ENCODE measurements around the gene PHOSPHO2. TPM values are rescaled to one million over a fixed set of nuclear protein-coding genes. Genes with fewer than 3 reads are reported as not detected.

The PHOSPHO2 gene, protein sequence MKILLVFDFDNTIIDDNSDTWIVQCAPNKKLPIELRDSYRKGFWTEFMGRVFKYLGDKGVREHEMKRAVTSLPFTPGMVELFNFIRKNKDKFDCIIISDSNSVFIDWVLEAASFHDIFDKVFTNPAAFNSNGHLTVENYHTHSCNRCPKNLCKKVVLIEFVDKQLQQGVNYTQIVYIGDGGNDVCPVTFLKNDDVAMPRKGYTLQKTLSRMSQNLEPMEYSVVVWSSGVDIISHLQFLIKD
- total RNA-seq = 2.2 and 3.6 TPM in 2 replicates

DNA sequence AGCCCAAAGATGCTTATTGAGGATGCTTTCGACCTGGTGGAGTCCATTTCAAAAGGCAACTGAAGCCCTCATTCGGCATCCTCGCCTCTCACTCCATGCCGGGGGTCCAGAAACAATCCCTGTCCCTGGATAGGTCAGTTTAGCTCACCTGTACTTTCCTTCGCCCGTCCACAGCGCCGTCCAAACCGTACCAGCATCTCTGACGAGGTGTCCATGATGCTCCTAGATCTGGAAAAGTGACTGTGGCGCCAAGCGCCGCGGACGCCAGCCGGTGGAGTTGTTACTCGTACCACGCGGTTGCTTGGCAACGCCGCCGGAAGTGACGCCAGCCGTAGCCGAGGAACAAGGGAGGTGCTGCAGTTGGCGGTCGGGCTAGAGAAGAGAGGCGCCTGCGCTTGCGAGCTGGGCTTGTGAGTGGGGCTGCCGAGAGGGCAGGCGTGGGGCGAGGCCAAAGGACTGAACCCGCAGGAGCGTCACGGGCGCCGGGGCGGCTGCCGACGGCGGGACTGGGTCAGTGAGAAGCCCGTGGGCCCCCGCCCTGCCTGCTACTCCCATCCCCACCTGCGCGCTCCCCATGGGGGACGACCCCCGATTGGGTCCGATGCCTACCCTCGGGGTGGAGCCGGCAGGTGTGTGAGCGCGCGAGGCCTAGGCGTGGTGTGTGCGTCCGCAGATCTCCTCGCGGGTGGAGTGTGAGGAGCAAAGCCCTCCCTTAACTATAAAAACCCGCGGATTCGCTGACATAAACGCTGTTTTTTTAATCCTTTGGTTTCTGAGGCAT lies at the start of gene PHOSPHO2, which contains the start of gene CFAP210:
Gene PHOSPHO2 (plus strand): TSS at position 357 of the 781 bp plus-strand sequence. CDS start 6,503 bp downstream, outside the sequence.
Gene CFAP210 (minus strand): TSS at position 293 of the 781 bp plus-strand sequence. CDS start 78 bp downstream, at position 215.

Small RNA genes lying within 50 kb of the gene (small RNA-seq; reads per million reads assigned to genes)
- not detected for gene RF00432

Other genes with a start within 250 kb of the PHOSPHO2 start
- gene BBS5, start 215.0 kb upstream of the PHOSPHO2 start, total RNA-seq = 2.6 and 3.8 TPM in 2 replicates
- gene KLHL41, start 184.8 kb upstream of the PHOSPHO2 start, total RNA-seq = 0.19 TPM in 1 of 2 replicates, not detected in the other
- gene FASTKD1, start 120.6 kb upstream of the PHOSPHO2 start, total RNA-seq = 15.7 and 15.9 TPM in 2 replicates
- 17.3 and 28.4 TPM in 2 replicates for gene PPIG, start 110.1 kb upstream of the PHOSPHO2 start, total RNA-seq
- not detected in 2 replicates for gene CFAP210, start 64 bp upstream of the PHOSPHO2 start, total RNA-seq
- 7.3 and 7.8 TPM in 2 replicates for gene KLHL23, start 39.4 kb downstream of the PHOSPHO2 start, total RNA-seq
- gene SSB, start 104.4 kb downstream of the PHOSPHO2 start, total RNA-seq = 72.8 and 98.4 TPM in 2 replicates
- gene METTL5, start 130.4 kb downstream of the PHOSPHO2 start, total RNA-seq = 46.7 and 48.6 TPM in 2 replicates
- 28.1 and 38.0 TPM in 2 replicates for gene UBR3, start 133.0 kb downstream of the PHOSPHO2 start, total RNA-seq